ENCODE measurements around the gene AP5B1.
"Not testable (repeated sequence)": the region's sequence is repeated elsewhere in the genome, so short reads cannot be mapped to it uniquely, and the experiment has no call there.

AP5B1 gene

DNA sequence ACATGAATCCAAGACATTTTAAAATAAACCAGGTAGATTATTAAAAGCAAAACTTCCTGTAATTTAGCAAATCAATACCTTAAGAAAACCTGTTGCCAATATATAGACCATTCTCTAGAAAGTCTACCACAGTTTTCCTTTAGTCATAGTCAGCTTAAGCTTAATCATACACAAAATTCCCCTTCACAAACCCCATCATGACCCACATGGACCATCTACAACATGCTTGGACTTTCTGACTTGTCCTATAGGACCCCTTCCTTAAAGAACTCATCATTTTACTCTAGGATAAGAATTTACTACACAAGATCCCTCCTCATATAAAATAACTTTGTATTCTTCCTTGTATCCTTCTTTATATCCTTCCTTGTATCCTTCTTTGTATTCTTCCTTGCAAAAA, 44.0 kb downstream of the AP5B1 start:
- TF ChIP-seq, protein P1, sequence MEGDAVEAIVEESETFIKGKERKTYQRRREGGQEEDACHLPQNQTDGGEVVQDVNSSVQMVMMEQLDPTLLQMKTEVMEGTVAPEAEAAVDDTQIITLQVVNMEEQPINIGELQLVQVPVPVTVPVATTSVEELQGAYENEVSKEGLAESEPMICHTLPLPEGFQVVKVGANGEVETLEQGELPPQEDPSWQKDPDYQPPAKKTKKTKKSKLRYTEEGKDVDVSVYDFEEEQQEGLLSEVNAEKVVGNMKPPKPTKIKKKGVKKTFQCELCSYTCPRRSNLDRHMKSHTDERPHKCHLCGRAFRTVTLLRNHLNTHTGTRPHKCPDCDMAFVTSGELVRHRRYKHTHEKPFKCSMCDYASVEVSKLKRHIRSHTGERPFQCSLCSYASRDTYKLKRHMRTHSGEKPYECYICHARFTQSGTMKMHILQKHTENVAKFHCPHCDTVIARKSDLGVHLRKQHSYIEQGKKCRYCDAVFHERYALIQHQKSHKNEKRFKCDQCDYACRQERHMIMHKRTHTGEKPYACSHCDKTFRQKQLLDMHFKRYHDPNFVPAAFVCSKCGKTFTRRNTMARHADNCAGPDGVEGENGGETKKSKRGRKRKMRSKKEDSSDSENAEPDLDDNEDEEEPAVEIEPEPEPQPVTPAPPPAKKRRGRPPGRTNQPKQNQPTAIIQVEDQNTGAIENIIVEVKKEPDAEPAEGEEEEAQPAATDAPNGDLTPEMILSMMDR (IDR thresholded peaks at IDR 0.05; ENCODE audit: low read depth, low read length), result no peak
- no peak for DNase-seq (ENCODE audit: low read depth, low spot score)
- in situ Hi-C loops (cut with HindIII; ENCODE audit: low sequenced_read_pairs), result no loop called here
- no peak overlapping the region for H3K4me3 ChIP-seq (ENCODE audit: low read depth, low read length)

- DNase-seq (ENCODE audit: low read depth, low spot score); H3K4me3 ChIP-seq (ENCODE audit: low read depth, low read length); in situ Hi-C loops (cut with HindIII; ENCODE audit: low sequenced_read_pairs): not testable (repeated sequence)
Observed at GRCh38 chr11:65735111-65735510, 45.7 kb downstream of the AP5B1 start.

DNA sequence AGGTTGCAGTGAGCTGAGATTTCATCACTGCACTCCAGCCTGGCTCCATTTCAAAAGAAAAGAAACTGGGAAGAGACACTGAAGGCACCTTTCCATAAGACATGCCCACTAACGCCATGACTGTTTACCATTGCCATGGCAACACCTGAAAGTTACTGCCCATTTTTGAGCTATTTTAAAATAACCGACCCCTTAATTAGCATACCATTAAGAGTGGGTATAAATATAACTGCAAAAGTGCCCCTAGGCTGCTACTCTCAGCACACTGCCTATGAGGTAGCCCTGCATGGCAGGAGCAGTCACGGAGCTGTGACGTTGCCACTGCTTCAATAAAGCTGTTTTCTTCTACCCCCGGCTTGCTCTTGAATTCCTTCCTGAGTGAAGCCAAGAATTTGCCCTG, 50.3 kb downstream of the AP5B1 start:
- in situ Hi-C loops (cut with HindIII; ENCODE audit: low sequenced_read_pairs), result no loop called here
- no peak overlapping the region for H3K4me3 ChIP-seq (ENCODE audit: low read depth, low read length)
- DNase-seq (ENCODE audit: low read depth, low spot score), result no peak
- TF ChIP-seq, protein P1 (IDR thresholded peaks at IDR 0.05; ENCODE audit: low read depth, low read length), result no peak

- no peak for DNase-seq (ENCODE audit: low read depth, low spot score)
- H3K4me3 ChIP-seq (ENCODE audit: low read depth, low read length), result no peak overlapping the region
- TF ChIP-seq, protein P1 (IDR thresholded peaks at IDR 0.05; ENCODE audit: low read depth, low read length), result no peak
- in situ Hi-C loops (cut with HindIII; ENCODE audit: low sequenced_read_pairs), result no loop called here
Observed at GRCh38 chr11:65727865-65728264, 52.9 kb downstream of the AP5B1 start.

GRCh38 chr11:65726660-65727059, 54.1 kb downstream of the AP5B1 start:
- no peak for DNase-seq (ENCODE audit: low read depth, low spot score)
- in situ Hi-C loops (cut with HindIII; ENCODE audit: low sequenced_read_pairs), result no loop called here
- TF ChIP-seq, protein P1 (IDR thresholded peaks at IDR 0.05; ENCODE audit: low read depth, low read length), result no peak
- H3K4me3 ChIP-seq (ENCODE audit: low read depth, low read length), result no peak overlapping the region

Measured in astrocyte of the spinal cord (primary cell).